Measurements from ENCODE around the gene ZNF157.

The ZNF157 gene

DNA sequence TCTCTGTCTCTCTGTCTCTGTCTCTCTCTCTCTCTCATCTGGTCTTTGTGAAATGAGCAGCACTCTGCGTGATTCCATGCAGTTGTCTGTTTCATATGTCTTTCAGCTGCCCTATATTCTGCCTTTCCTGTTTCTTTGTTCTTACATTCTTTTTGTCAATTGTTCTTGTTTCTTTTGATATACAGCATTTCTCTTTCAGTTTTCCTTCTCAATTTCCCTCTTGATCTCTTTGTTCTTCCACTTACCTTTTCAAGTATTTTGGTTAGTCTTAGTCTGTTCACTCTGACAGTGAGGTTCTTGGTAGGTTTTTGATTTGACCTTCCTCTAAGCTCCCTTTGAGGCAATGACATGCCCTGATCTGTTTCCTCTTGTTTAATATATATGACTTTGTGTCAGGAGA, 20.4 kb downstream of the ZNF157 start:
- TF ChIP-seq ZFX (IDR thresholded peaks at IDR 0.05), result no peak
- TF ChIP-seq CTCF (conservative IDR thresholded peaks at IDR 0.05), result no peak
- no peak overlapping the region for H3K27ac ChIP-seq

DNA sequence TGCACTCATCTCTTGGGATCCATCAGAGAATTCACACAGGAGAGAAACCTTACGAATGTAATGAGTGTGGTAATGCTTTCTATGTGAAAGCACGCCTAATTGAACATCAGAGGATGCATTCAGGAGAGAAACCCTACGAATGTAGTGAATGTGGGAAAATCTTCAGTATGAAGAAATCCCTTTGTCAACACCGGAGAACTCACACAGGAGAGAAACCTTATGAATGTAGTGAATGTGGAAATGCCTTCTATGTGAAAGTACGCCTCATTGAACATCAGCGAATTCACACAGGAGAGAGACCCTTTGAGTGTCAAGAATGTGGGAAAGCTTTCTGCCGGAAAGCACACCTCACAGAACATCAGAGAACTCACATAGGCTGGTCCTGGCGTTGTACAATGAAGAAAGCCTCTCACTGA, 42.8 kb downstream of the ZNF157 start:
- TF ChIP-seq ZFX (IDR thresholded peaks at IDR 0.05), result no peak
- no peak for TF ChIP-seq CTCF (conservative IDR thresholded peaks at IDR 0.05)
- no peak overlapping the region for H3K27ac ChIP-seq

DNA sequence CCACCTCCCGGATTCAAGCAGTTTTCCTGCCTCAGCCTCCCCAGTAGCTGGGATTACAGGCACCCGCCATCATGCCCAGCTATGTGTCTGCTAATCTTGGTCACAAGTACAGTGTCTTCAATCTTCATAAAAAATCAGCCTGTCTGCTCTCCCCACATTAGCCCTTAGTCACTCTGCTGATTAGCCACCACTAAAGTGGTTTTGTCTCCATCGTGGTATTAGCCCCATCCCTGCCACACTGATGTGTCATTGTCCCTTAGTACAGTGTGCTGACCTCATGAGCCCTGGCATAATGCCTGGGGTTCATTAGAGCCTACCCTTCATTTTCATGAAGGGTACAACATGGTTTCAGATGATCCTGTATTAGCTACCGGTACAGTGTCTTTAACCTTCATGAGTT, 49.9 kb downstream of the ZNF157 start:
- TF ChIP-seq ZFX (IDR thresholded peaks at IDR 0.05), result no peak

DNA sequence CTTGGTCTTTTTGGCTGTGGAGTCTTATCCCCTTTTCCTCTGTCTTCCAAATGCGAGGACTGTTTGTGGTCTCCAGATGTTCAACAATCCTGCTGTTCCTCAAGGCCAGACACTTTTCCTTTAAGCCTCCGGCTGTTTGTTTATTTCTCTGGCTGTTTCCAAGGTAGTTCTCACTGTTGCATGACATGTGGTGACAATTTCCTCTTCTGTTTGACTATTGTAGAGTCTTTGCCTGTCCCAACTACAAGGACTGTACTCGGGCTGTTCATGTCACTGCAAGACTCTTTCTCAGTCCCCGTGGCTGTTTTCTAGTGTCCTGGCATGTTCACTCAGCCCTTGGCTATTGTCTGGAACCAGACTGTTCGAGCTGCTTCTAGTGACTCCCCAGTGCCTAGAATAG, 50.6 kb downstream of the ZNF157 start:
- TF ChIP-seq CTCF (conservative IDR thresholded peaks at IDR 0.05) (no peak), ZFX (IDR thresholded peaks at IDR 0.05) (no peak)

More for the DNA sequence above, 49.9 kb downstream of the ZNF157 start:
- H3K27ac ChIP-seq, result no peak overlapping the region

GRCh38 chrX:47422444-47422843, 52.1 kb downstream of the ZNF157 start:
- TF ChIP-seq ZFX (IDR thresholded peaks at IDR 0.05) (no peak), CTCF (conservative IDR thresholded peaks at IDR 0.05) (no peak)

More for the DNA sequence above, 50.6 kb downstream of the ZNF157 start:
- H3K27ac ChIP-seq, result no peak overlapping the region

GRCh38 chrX:47430925-47431324, 60.5 kb downstream of the ZNF157 start:
- no peak overlapping the region for H3K27ac ChIP-seq
- TF ChIP-seq ZFX (IDR thresholded peaks at IDR 0.05), result no peak
- TF ChIP-seq CTCF (conservative IDR thresholded peaks at IDR 0.05), result no peak

More at GRCh38 chrX:47422444-47422843, 52.1 kb downstream of the ZNF157 start:
- no peak overlapping the region for H3K27ac ChIP-seq

DNA sequence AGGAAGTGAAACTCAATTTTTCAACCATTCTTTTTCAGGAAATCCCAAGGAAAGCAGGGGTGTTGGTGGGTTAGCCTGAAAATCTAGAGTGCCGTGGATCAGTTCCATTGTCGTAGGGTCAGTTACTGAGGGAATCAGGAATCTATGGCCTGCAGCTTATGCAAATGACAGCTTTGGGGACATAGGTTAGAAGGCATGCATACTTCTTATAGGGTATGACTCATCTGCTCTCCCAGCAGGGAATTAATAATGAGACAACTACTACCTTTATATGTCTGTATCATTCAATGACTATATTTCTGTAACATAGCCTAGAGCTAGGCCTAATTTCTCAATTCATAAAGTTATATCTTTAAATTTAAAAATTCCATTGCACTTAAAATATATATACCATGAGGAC, 76.1 kb downstream of the ZNF157 start:
- H3K27ac ChIP-seq, result no peak overlapping the region

More for the DNA sequence above, 76.1 kb downstream of the ZNF157 start:
- TF ChIP-seq CTCF (conservative IDR thresholded peaks at IDR 0.05) (no peak), ZFX (IDR thresholded peaks at IDR 0.05) (no peak)

Data from C4-2B (cell line).